ENCODE results near the gene ADAMTSL5.

The ADAMTSL5 gene

GRCh38 chr19:1466461-1467214 is 46.2 kb downstream of the ADAMTSL5 start:
- H3K9me3 ChIP-seq (ENCODE audit: control insufficient read depth, insufficient read depth, low read length): no peaks in the 10 kb centered on the region
- H3K9ac ChIP-seq (ENCODE audit: low read depth, low read length): no peak overlapping the region; the same call in 1 of the 2 replicates
- H3K4me1 ChIP-seq (ENCODE audit: insufficient read depth, low read length): no peaks in the 10 kb centered on the region; the same call in 1 of the 2 replicates
- H3K36me3 ChIP-seq (ENCODE audit: insufficient read depth, low read length): no peaks in the 10 kb centered on the region

GRCh38 chr19:1466018-1466460 is 46.8 kb downstream of the ADAMTSL5 start:
- no peaks in the 10 kb centered on the region for H3K36me3 ChIP-seq (ENCODE audit: insufficient read depth, low read length)
- no peaks in the 10 kb centered on the region; the same call in 1 of the 2 replicates for H3K4me1 ChIP-seq (ENCODE audit: insufficient read depth, low read length)
- H3K9ac ChIP-seq (ENCODE audit: low read depth, low read length): no peak overlapping the region
- no peaks in the 10 kb centered on the region for H3K9me3 ChIP-seq (ENCODE audit: control insufficient read depth, insufficient read depth, low read length)

GRCh38 chr19:1465191-1466016 is 47.4 kb downstream of the ADAMTSL5 start:
- Histone ChIP-seq H3K4me1 (ENCODE audit: insufficient read depth, low read length) (no peaks in the 10 kb centered on the region; the same call in 1 of the 2 replicates), H3K9ac (ENCODE audit: low read depth, low read length) (no peak overlapping the region; the same call in 1 of the 2 replicates), H3K9me3 (ENCODE audit: control insufficient read depth, insufficient read depth, low read length) (no peaks in the 10 kb centered on the region), H3K36me3 (ENCODE audit: insufficient read depth, low read length) (no peaks in the 10 kb centered on the region)

DNA sequence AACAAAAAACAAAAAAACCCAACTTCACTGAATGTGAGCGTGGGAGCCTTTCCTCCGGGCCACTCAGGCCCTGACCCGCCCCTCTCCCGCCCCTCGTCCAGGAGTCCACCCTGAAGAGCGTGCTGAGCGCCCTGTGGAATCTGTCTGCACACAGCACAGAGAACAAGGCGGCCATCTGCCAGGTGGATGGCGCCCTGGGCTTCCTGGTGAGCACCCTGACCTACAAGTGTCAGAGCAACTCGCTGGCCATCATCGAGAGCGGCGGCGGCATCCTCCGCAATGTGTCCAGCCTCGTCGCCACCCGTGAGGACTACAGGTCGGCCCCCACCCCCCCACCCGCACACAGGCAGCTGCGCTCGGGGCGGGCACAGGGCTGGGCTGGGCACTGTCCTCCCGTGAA is 51.0 kb downstream of the ADAMTSL5 start:
- Histone ChIP-seq H3K36me3 (ENCODE audit: insufficient read depth, low read length) (no peaks in the 10 kb centered on the region), H3K4me1 (ENCODE audit: insufficient read depth, low read length) (peaks cover 3% of the 10 kb centered on the region; the same call in 1 of the 2 replicates), H3K9ac (ENCODE audit: low read depth, low read length) (no peak overlapping the region), H3K9me3 (ENCODE audit: control insufficient read depth, insufficient read depth, low read length) (no peaks in the 10 kb centered on the region)

DNA sequence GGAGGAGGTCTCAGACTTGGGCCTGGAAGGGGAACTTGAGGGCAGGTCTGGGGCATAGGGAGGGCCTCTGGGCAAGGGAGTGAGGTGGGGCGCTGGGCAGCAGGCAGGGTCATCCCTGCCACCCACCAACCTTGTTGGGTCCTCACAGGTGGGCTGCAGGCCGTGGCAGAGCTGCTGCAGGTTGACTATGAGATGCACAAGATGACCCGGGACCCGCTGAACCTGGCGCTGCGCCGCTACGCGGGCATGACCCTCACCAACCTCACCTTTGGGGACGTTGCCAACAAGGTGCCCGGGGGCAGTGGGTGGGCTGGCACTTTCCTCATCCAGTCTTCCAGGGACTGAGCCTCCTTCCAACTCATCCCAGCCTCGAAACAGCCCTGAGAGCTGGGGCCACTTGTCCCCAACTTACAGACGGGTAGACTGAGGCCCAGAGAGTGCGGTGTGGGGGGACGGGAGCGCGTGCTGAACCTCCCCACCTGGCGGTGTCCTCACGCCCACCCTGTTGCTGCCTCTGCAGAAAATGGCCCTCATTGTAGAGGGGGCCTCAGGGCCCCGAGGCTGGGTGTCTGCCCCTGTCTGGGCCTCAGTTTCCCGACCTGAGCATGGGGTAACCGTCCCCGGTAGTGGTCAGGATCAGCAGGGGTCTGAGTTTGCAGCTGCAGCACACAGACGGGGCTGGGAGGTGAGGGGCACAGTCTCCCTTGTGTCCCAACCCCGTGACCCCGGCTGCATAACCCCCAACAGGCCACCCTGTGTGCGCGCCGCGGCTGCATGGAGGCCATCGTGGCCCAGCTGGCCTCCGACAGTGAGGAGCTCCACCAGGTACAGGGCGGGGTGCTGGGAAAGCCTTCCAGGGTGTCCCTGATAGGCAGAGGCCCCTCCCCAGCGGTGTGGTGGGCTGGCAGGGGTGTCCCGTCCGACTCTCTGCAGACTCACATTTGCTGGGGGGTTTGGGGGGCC is 52.5 kb downstream of the ADAMTSL5 start:
- Histone ChIP-seq H3K9ac (ENCODE audit: low read depth, low read length) (no peak overlapping the region), H3K9me3 (ENCODE audit: control insufficient read depth, insufficient read depth, low read length) (no peaks in the 10 kb centered on the region), H3K4me1 (ENCODE audit: insufficient read depth, low read length) (peaks cover 3% of the 10 kb centered on the region; the same call in 1 of the 2 replicates), H3K36me3 (ENCODE audit: insufficient read depth, low read length) (no peaks in the 10 kb centered on the region)

GRCh38 chr19:1459479-1459878 is 53.3 kb downstream of the ADAMTSL5 start:
- Histone ChIP-seq H3K4me1 (ENCODE audit: insufficient read depth, low read length) (peaks cover 3% of the 10 kb centered on the region; the same call in 1 of the 2 replicates), H3K9me3 (ENCODE audit: control insufficient read depth, insufficient read depth, low read length) (no peaks in the 10 kb centered on the region), H3K9ac (ENCODE audit: low read depth, low read length) (no peak overlapping the region), H3K36me3 (ENCODE audit: insufficient read depth, low read length) (no peaks in the 10 kb centered on the region)

- H3K9ac ChIP-seq (ENCODE audit: low read depth, low read length): no peak overlapping the region
- no peaks in the 10 kb centered on the region for H3K9me3 ChIP-seq (ENCODE audit: control insufficient read depth, insufficient read depth, low read length)
- H3K4me1 ChIP-seq (ENCODE audit: insufficient read depth, low read length): peaks cover 3% of the 10 kb centered on the region; the same call in 1 of the 2 replicates
- H3K36me3 ChIP-seq (ENCODE audit: insufficient read depth, low read length): no peaks in the 10 kb centered on the region
These were observed 54.9 kb downstream of the ADAMTSL5 start for GRCh38 chr19:1457892-1458291.

DNA sequence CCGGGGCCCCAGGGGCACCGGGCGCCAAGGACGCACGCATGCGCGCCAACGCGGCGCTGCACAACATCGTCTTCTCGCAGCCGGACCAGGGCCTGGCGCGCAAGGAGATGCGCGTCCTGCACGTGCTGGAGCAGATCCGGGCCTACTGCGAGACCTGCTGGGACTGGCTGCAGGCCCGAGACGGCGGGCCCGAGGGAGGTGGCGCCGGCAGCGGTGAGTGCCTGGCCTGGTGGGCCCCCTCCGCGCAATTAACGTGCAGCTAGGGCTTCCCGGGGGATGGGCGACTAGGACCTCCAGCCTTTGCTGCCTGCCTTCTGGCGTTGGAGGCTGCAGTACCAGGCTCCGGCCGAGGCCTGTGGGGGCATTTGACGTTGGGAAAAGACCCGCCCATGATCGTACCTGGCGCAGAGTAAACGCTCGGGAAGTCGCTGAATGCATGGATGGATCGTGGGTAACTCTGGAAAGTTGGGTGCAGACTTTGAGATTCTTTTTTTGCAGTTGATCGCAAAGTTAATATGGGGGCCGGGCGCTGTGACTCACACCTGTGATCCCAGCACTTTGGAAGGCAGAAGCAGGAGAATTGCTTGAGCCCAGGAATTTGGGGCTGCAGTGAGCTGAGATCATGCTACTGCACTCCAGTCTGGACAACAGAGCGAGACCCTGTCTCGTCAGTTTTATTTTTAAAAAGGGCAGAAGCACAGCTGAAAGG is 55.6 kb downstream of the ADAMTSL5 start:
- Histone ChIP-seq H3K9ac (ENCODE audit: low read depth, low read length) (no peak overlapping the region), H3K9me3 (ENCODE audit: control insufficient read depth, insufficient read depth, low read length) (no peaks in the 10 kb centered on the region), H3K4me1 (ENCODE audit: insufficient read depth, low read length) (peaks cover 3% of the 10 kb centered on the region; the same call in 1 of the 2 replicates), H3K36me3 (ENCODE audit: insufficient read depth, low read length) (no peaks in the 10 kb centered on the region)

GRCh38 chr19:1456121-1456900 is 56.5 kb downstream of the ADAMTSL5 start:
- Histone ChIP-seq H3K9me3 (ENCODE audit: control insufficient read depth, insufficient read depth, low read length) (no peaks in the 10 kb centered on the region), H3K36me3 (ENCODE audit: insufficient read depth, low read length) (no peaks in the 10 kb centered on the region), H3K4me1 (ENCODE audit: insufficient read depth, low read length) (peaks cover 3% of the 10 kb centered on the region; the same call in 1 of the 2 replicates), H3K9ac (ENCODE audit: low read depth, low read length) (no peak overlapping the region)

- Histone ChIP-seq H3K9ac (ENCODE audit: low read depth, low read length) (no peak overlapping the region), H3K4me1 (ENCODE audit: insufficient read depth, low read length) (peaks cover 3% of the 10 kb centered on the region; the same call in 1 of the 2 replicates), H3K9me3 (ENCODE audit: control insufficient read depth, insufficient read depth, low read length) (no peaks in the 10 kb centered on the region), H3K36me3 (ENCODE audit: insufficient read depth, low read length) (no peaks in the 10 kb centered on the region)
These were observed 57.3 kb downstream of the ADAMTSL5 start for GRCh38 chr19:1455336-1456120.

Data from ES-I3 (cell line).